Breast epithelium (tissue), 3 donors: Measurements from ENCODE around the gene ZNF776.

Experiments used
- CTCF ChIP-seq, 3 donors: fragments of 450-650 bp; IDR thresholded peaks; one replicate each; pipeline ENCODE4 v1.5.1; 2016 to 2017; ENCODE audit warnings: antibody characterized with exemption in 3 of 3, mild to moderate bottlenecking in 3 of 3, moderate library complexity in 3 of 3
- POLR2A ChIP-seq: fragments of 450-650 bp; IDR thresholded peaks from one replicate; pipeline ENCODE4 v1.6.1; 2016; ENCODE audit warnings: antibody characterized with exemption, mild to moderate bottlenecking, moderate library complexity

GRCh38 chr19:57719901-57720519 is 26.6 kb upstream of the ZNF776 start:
- no peak for TF ChIP-seq CTCF (IDR thresholded peaks at IDR 0.05)
- TF ChIP-seq POLR2A = no peak
